H1 (cell line): ENCODE results near the gene RBM44. TPM values are rescaled to one million over a fixed set of nuclear protein-coding genes. Genes with fewer than 3 reads are reported as not detected.

Experiments used
- CTCF ChIA-PET: fragments of 300-600 bp; sonication (Branson Sonifier 250); formaldehyde crosslinking; loops from one replicate; lab custom pipeline; 2021; ENCODE audit not compliant: partially characterized antibody; lab: Charles Lee
- POLR2A ChIA-PET: fragments of 300-600 bp; sonication (Branson Sonifier 250); formaldehyde crosslinking; loops from one replicate; lab custom pipeline; 2021; ENCODE audit warnings: inconsistent platforms; ENCODE audit not compliant: partially characterized antibody; lab: Charles Lee
- DNase-seq, 2 experiments: peaks; one replicate each; pipeline versions ENCODE4 v3.0.0 to v3.0.0-alpha.2; 2010 to 2022; ENCODE audit warnings: low spot score in 2 of 2, low read depth in 1 of 2, mixed read lengths in 1 of 2
- FAIRE-seq: peaks from 2 replicates; lab custom pipeline; 2011; peaks lifted over from hg19 to GRCh38; lab: Jason Lieb, UNC
- H2AFZ ChIP-seq: 2 replicates; pipeline ENCODE4 v1.8.1; 2012; ENCODE audit warnings: low read length, inconsistent platforms
- H2AK5ac ChIP-seq: 2 replicates; pipeline ENCODE4 v1.6.1; 2013; ENCODE audit warnings: low read depth, low read length
- H2BK120ac ChIP-seq: replicated peaks from 2 replicates; pipeline ENCODE3; 2013; ENCODE audit warnings: low read depth, low read length, inconsistent platforms
- H2BK12ac ChIP-seq: 2 replicates; pipeline ENCODE4 v1.6.1; 2013; ENCODE audit warnings: low read depth, low read length
- H2BK15ac ChIP-seq: 2 replicates; pipeline ENCODE4 v1.6.1; 2013; ENCODE audit warnings: low read length
- H2BK20ac ChIP-seq: 2 replicates; pipeline ENCODE4 v1.6.1; 2013; ENCODE audit warnings: low read length
- H2BK5ac ChIP-seq: 2 replicates; pipeline ENCODE4 v1.6.1; 2013; ENCODE audit warnings: low read depth, low read length
- H3K14ac ChIP-seq: 2 replicates; pipeline ENCODE4 v1.6.1; 2013; ENCODE audit warnings: inconsistent platforms; ENCODE audit not compliant: insufficient read length
- H3K18ac ChIP-seq: 2 replicates; pipeline ENCODE4 v1.6.1; 2013; ENCODE audit warnings: low read length; ENCODE audit errors: extremely low read depth
- H3K23ac ChIP-seq: 2 replicates; pipeline ENCODE4 v1.6.1; 2013; ENCODE audit warnings: inconsistent platforms; ENCODE audit not compliant: insufficient read length
- H3K23me2 ChIP-seq: 2 replicates; pipeline ENCODE4 v1.6.1; 2013; ENCODE audit warnings: low read depth, low read length
- H3K27ac ChIP-seq: 2 replicates; pipeline ENCODE4 v1.6.1; 2011; ENCODE audit warnings: low read depth, low read length, inconsistent platforms
- H3K27me3 ChIP-seq, 4 experiments: replicated peaks in 1 of 4; 1 replicate in 1 of 4; 2 replicates in 3 of 4; pipeline versions ENCODE4 v1.6.1 to v1.8.1; 2011 to 2013; ENCODE audit warnings: low read length in 3 of 4, mild to moderate bottlenecking in 3 of 4, inconsistent platforms in 2 of 4, mixed read lengths in 2 of 4, moderate library complexity in 1 of 4; ENCODE audit not compliant: control insufficient read depth in 3 of 4, insufficient read depth in 3 of 4; ENCODE audit errors: extremely low read depth in 1 of 4
- H3K36me3 ChIP-seq, 4 experiments: 2 replicates each; pipeline versions ENCODE4 v1.6.1 to v1.8.1; 2011 to 2013; ENCODE audit warnings: mild to moderate bottlenecking in 4 of 4, low read length in 3 of 4, moderate library complexity in 2 of 4, control low read depth in 1 of 4, inconsistent platforms in 1 of 4; ENCODE audit not compliant: insufficient read depth in 4 of 4, control insufficient read depth in 2 of 4
- H3K4ac ChIP-seq: replicated peaks from 2 replicates; pipeline ENCODE3; 2013; ENCODE audit warnings: low read length, low read depth, mixed read lengths, inconsistent platforms; ENCODE audit not compliant: insufficient read length
- H3K4me1 ChIP-seq, 4 experiments: replicated peaks in 1 of 4; 1 replicate in 1 of 4; 2 replicates in 3 of 4; pipeline versions ENCODE4 v1.6.1 to v1.8.1; 2011 to 2013; ENCODE audit warnings: low read length in 3 of 4, inconsistent platforms in 2 of 4, mixed read lengths in 1 of 4; ENCODE audit not compliant: insufficient read depth in 4 of 4, control insufficient read depth in 3 of 4
- H3K4me2 ChIP-seq, 2 experiments: 2 replicates each; pipeline versions ENCODE4 v1.6.1 to v1.8.1; 2011 to 2013; ENCODE audit warnings: low read depth in 2 of 2, low read length in 2 of 2, control low read depth in 1 of 2, inconsistent platforms in 1 of 2, mild to moderate bottlenecking in 1 of 2; ENCODE audit not compliant: insufficient read depth in 1 of 2
- H3K4me3 ChIP-seq, 4 experiments: fragments of 200-600, 300-600 bp in 1 of 4; sonication (generic), shearing (Covaris generic), sonication (Bioruptor Twin) in 1 of 4; 2 replicates each; pipeline versions ENCODE4 v1.5.1 to v1.8.1; 2011 to 2016; ENCODE audit warnings: low read length in 4 of 4, low read depth in 3 of 4, control low read depth in 2 of 4, inconsistent platforms in 2 of 4, mild to moderate bottlenecking in 2 of 4, mixed read lengths in 1 of 4, moderate library complexity in 1 of 4; ENCODE audit not compliant: insufficient read depth in 2 of 4; ENCODE audit errors: extremely low read depth in 1 of 4
- H3K56ac ChIP-seq: replicated peaks from 2 replicates; pipeline ENCODE3; 2013; ENCODE audit warnings: low read depth, mild to moderate bottlenecking, mixed read lengths, low read length, inconsistent platforms; ENCODE audit not compliant: insufficient read length
- H3K79me1 ChIP-seq: 2 replicates; pipeline ENCODE4 v1.6.1; 2013; ENCODE audit warnings: low read depth, low read length, control low read depth
- H3K79me2 ChIP-seq, 2 experiments: 2 replicates each; pipeline versions ENCODE4 v1.6.1 to v1.8.1; 2012 to 2013; ENCODE audit warnings: low read length in 2 of 2, mild to moderate bottlenecking in 2 of 2, inconsistent platforms in 1 of 2; ENCODE audit not compliant: insufficient read depth in 2 of 2, control insufficient read depth in 1 of 2
- H3K9ac ChIP-seq, 4 experiments: replicated peaks in 1 of 4; 1 replicate in 1 of 4; 2 replicates in 3 of 4; pipeline versions ENCODE4 v1.6.1 to v1.8.1; 2011 to 2013; ENCODE audit warnings: low read depth in 3 of 4, low read length in 3 of 4, control low read depth in 2 of 4, mild to moderate bottlenecking in 2 of 4, moderate library complexity in 2 of 4, inconsistent platforms in 1 of 4; ENCODE audit errors: extremely low read depth in 1 of 4
- H3K9me3 ChIP-seq, 2 experiments: 2 replicates each; pipeline versions ENCODE4 v1.6.1 to v1.8.1; 2012 to 2013; ENCODE audit warnings: mild to moderate bottlenecking in 2 of 2, moderate library complexity in 2 of 2, control low read depth in 1 of 2, inconsistent platforms in 1 of 2, low read depth in 1 of 2, low read length in 1 of 2, mixed read lengths in 1 of 2; ENCODE audit not compliant: insufficient read depth in 2 of 2
- H4K20me1 ChIP-seq, 2 experiments: replicated peaks in 1 of 2; 2 replicates each; pipeline versions ENCODE3 to v1.8.1; 2011 to 2013; ENCODE audit warnings: inconsistent platforms in 2 of 2, low read length in 2 of 2, mild to moderate bottlenecking in 1 of 2; ENCODE audit not compliant: insufficient read depth in 2 of 2, control insufficient read depth in 1 of 2
- H4K5ac ChIP-seq: 2 replicates; pipeline ENCODE4 v1.6.1; 2013; ENCODE audit warnings: low read length, low read depth, mixed read lengths, inconsistent platforms; ENCODE audit not compliant: insufficient read length
- H4K8ac ChIP-seq: 2 replicates; pipeline ENCODE4 v1.8.0; 2013; ENCODE audit warnings: mild to moderate bottlenecking, moderate library complexity, low read length, inconsistent platforms; ENCODE audit not compliant: insufficient read depth; ENCODE audit errors: extremely low read depth
- H4K91ac ChIP-seq: replicated peaks from 2 replicates; pipeline ENCODE3; 2013; ENCODE audit warnings: low read length, mixed read lengths, inconsistent platforms; ENCODE audit not compliant: insufficient read length
- EZH2 ChIP-seq: fragments of 200-600 bp; sonication (generic); IDR thresholded peaks from 2 replicates; pipeline ENCODE4 v1.7.1; 2012; ENCODE audit warnings: low read depth, mild to moderate bottlenecking, moderate library complexity, low read length, inconsistent platforms; ENCODE audit not compliant: severe bottlenecking
- KDM4A ChIP-seq: IDR thresholded peaks from one replicate; pipeline ENCODE4 v1.7.1; 2012; ENCODE audit warnings: low read depth, mild to moderate bottlenecking, moderate library complexity, low read length, inconsistent platforms; ENCODE audit not compliant: severe bottlenecking
- WGBS, 2 experiments: shearing (Covaris generic) in 1 of 2; methylation state at CpG; one replicate each; pipeline versions ENCODE4 v1.1.6 to v1.1.7; 2013 to 2015; ENCODE audit warnings: low lambda C conversion rate in 2 of 2, mixed read lengths in 2 of 2, inconsistent platforms in 1 of 2, low coverage in 1 of 2, missing lambda C conversion rate in 1 of 2; ENCODE audit not compliant: insufficient replicate concordance in 2 of 2, insufficient coverage in 1 of 2, insufficient read length in 1 of 2; ENCODE audit errors: extremely low coverage in 1 of 2, missing lambda C conversion rate in 1 of 2; 5-methylcytosine and 5-hydroxymethylcytosine counted together
- polyA plus RNA-seq, 7 experiments: library from polyadenylated mRNA; depleted of rRNA in 3 of 7; stranded (reverse) in 5 of 7; unstranded in 2 of 7; fragments of >200 nt in 5 of 7; fragments of 200-250 nt in 2 of 7; gene quantifications; 1 replicate in 5 of 7; 2 replicates in 1 of 7; 4 replicates in 1 of 7; pipeline versions ENCODE4 v1.2.1 to v1.2.3, GENCODE V29; 2011 to 2013; ENCODE audit warnings: missing spikeins in 2 of 7, mixed read lengths in 2 of 7
- total RNA-seq: library from RNA; stranded (reverse); fragmentation: NEBNext Ultra II Directional; extraction: Animal tissue kit (Norgen Biotek cat#: 25700); gene quantifications from 2 replicates; pipeline ENCODE4 v1.2.1, GENCODE V29; 2021

RBM44 gene
- total and polyA plus RNA-seq, 2 of the 8 experiments (the other 6 are each of a cell fraction or from before 2014, with no cell fraction given): 0.12 to 0.43 TPM

DNA sequence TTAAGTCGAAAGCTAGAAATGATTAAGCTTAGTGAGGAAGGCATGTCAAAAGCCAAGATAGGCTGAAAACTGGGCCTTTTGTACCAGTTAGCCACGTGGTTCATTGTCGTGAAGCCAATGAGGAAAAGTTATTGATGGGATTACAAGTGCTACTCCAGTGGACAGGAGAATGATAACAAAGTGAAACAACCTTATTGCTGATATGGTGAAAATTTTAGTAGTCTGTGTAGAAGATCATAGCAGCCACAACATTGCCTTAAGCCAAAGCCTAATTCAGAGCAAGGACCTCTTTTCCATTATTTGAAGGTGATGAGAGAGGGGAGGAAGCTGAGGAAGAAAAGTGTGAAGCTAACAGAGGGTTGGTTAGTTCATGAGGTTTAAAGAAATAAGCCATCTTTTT, 36.8 kb downstream of the RBM44 start:
- H3K9me3 ChIP-seq: no peaks in the 10 kb centered on the region
- no peak overlapping the region for H3K4me3 ChIP-seq
- H3K27me3 ChIP-seq: no peaks in the 10 kb centered on the region
- FAIRE-seq (no peak), DNase-seq (no peak)
- no peak overlapping the region for H2BK120ac ChIP-seq
- no peak overlapping the region for H2BK5ac ChIP-seq
- no peak overlapping the region for H3K27ac ChIP-seq
- H3K23ac ChIP-seq: no peak overlapping the region
- H3K36me3 ChIP-seq: no peaks in the 10 kb centered on the region
- no peaks in the 10 kb centered on the region for H3K79me2 ChIP-seq
- no peak overlapping the region for H2BK15ac ChIP-seq
- H4K91ac ChIP-seq: no peak overlapping the region
- H2AK5ac ChIP-seq: no peak overlapping the region
- no peaks in the 10 kb centered on the region for H3K4me1 ChIP-seq
- H4K8ac ChIP-seq: no peak overlapping the region
- H3K4me2 ChIP-seq: no peak overlapping the region
- H4K5ac ChIP-seq: no peak overlapping the region
- no peaks in the 10 kb centered on the region for H3K79me1 ChIP-seq
- no peak overlapping the region for H2AFZ ChIP-seq
- no peak overlapping the region for H3K14ac ChIP-seq
- CTCF ChIA-PET: interaction anchor here (0.6 to 1.2 kb wide), 3 partner anchors 10 to 341 kb away, joined by 3 to 5 read pairs (median 3); no protein-coding TSS in a partner anchor
- no peak overlapping the region for H3K56ac ChIP-seq
- H4K20me1 ChIP-seq: no peaks in the 10 kb centered on the region
- no peak overlapping the region for H2BK20ac ChIP-seq
- no peaks in the 10 kb centered on the region for H3K23me2 ChIP-seq
- 90% methylated on average over 3 of the region's 3 CpGs; no CpG with 5 or more reads in 1 of the 2 experiments for WGBS, 2 experiments
- H3K9ac ChIP-seq: no peak overlapping the region
- no peak overlapping the region for H3K4ac ChIP-seq
- H2BK12ac ChIP-seq: no peak overlapping the region
- POLR2A ChIA-PET: no interaction called here
- H3K18ac ChIP-seq: no peak overlapping the region
- TF ChIP-seq EZH2 (no peak), KDM4A (no peak)
